ENCODE measurements around the gene MFSD6.

DNA sequence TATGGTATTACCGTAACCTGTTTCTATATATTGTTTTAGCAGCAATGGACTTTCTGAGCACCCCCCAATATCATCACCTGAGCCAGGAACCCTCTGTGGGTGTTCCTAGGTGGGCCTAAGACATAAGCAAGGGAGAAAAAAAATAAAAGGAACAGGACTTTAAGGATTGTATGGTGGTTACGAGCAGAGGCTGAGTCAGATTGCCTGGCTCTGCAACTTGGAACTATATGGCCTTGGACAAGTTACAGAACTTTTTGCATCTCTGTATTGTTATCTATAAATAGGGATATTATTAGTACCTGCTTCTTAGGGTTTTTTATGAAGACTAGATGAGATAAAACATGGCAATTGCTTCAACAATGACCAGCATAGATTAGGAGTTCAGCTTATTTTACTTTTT, 34.9 kb downstream of the MFSD6 start:
- TF ChIP-seq POLR2A (IDR thresholded peaks at IDR 0.05), result no peak
- TF ChIP-seq, protein P1, sequence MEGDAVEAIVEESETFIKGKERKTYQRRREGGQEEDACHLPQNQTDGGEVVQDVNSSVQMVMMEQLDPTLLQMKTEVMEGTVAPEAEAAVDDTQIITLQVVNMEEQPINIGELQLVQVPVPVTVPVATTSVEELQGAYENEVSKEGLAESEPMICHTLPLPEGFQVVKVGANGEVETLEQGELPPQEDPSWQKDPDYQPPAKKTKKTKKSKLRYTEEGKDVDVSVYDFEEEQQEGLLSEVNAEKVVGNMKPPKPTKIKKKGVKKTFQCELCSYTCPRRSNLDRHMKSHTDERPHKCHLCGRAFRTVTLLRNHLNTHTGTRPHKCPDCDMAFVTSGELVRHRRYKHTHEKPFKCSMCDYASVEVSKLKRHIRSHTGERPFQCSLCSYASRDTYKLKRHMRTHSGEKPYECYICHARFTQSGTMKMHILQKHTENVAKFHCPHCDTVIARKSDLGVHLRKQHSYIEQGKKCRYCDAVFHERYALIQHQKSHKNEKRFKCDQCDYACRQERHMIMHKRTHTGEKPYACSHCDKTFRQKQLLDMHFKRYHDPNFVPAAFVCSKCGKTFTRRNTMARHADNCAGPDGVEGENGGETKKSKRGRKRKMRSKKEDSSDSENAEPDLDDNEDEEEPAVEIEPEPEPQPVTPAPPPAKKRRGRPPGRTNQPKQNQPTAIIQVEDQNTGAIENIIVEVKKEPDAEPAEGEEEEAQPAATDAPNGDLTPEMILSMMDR (IDR thresholded peaks at IDR 0.05), result no peak

All from thyroid gland (tissue), 4 donors.